ENCODE results near the gene TMC5.

DNA sequence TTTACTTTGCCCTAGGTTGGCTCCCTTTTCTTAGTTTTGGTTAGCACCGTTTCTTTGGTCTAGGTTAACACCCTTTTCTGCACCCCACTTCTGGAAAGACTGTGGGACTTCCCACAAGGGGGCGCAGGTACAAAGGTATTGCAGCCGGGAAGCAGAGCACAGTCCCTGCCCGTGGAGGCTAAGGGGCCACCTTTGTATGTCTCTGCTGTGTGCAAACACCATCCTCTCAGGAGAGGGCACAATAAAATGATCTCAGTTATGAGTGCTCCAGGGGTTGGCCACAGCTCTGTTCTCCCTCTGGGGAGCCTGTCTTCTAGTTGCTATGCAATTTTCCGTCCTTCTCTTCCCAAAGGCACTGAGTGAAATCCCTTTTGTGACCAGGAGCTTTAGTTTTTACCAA, 28.4 kb upstream of the TMC5 start:
- TF ChIP-seq CTCF (IDR thresholded peaks at IDR 0.05; ENCODE audit: poor library complexity, severe bottlenecking) (no peak), RAD21 (conservative IDR thresholded peaks at IDR 0.05) (peak; percentile 25), EZH2 (IDR thresholded peaks at IDR 0.05; ENCODE audit: borderline replicate concordance, insufficient read depth, low read length, poor library complexity, severe bottlenecking) (no peak), TAF1 (IDR thresholded peaks at IDR 0.05; ENCODE audit: low read depth) (no peak), EP300 (conservative IDR thresholded peaks at IDR 0.05; ENCODE audit: poor library complexity, severe bottlenecking) (no peak), MXI1 (conservative IDR thresholded peaks at IDR 0.05; ENCODE audit: poor library complexity, severe bottlenecking) (no peak), REST (IDR thresholded peaks at IDR 0.05; ENCODE audit: borderline replicate concordance) (no peak)
